Smooth muscle cell (in vitro differentiated cells): Measurements from ENCODE around the gene FRK. TPM values are rescaled to one million over a fixed set of nuclear protein-coding genes. Genes with fewer than 3 reads are reported as not detected.

Experiments
- DNase-seq: peaks from one replicate; lab custom pipeline; 2025; ENCODE audit not compliant: unreplicated experiment; lab: John Stamatoyannopoulos, UW
- H2AFZ ChIP-seq: fragments of 200-600 bp; sonication (generic); 2 replicates; pipeline ENCODE4 v1.6.0; 2016; ENCODE audit warnings: antibody characterized with exemption, low read depth, mild to moderate bottlenecking
- H3F3A ChIP-seq: fragments of 200-600 bp; sonication (generic); 2 replicates; pipeline ENCODE4 v1.6.0; 2017; ENCODE audit warnings: antibody characterized with exemption, low read depth
- H3K27ac ChIP-seq: fragments of 200-600 bp; sonication (generic); 2 replicates; pipeline ENCODE4 v1.5.1; 2016; ENCODE audit warnings: low read depth, mild to moderate bottlenecking
- H3K27me3 ChIP-seq: fragments of 200-600 bp; sonication (generic); 2 replicates; pipeline ENCODE4 v1.6.1; 2016; ENCODE audit warnings: low read depth, mild to moderate bottlenecking
- H3K36me3 ChIP-seq: fragments of 200-600 bp; sonication (generic); 2 replicates; pipeline ENCODE4 v1.5.1; 2016; ENCODE audit warnings: low read depth
- H3K4me1 ChIP-seq: fragments of 200-600 bp; sonication (generic); 2 replicates; pipeline ENCODE4 v1.5.1; 2016; ENCODE audit warnings: low read depth
- H3K4me2 ChIP-seq: fragments of 200-600 bp; sonication (generic); 2 replicates; pipeline ENCODE4 v1.6.0; 2016; ENCODE audit warnings: mild to moderate bottlenecking
- H3K4me3 ChIP-seq: fragments of 200-600 bp; sonication (generic); 2 replicates; pipeline ENCODE4 v1.5.1; 2016; ENCODE audit warnings: mild to moderate bottlenecking
- H3K79me2 ChIP-seq: fragments of 200-600 bp; sonication (generic); 2 replicates; pipeline ENCODE4 v1.6.0; 2016; ENCODE audit warnings: low read depth, mild to moderate bottlenecking
- H3K9ac ChIP-seq: fragments of 200-600 bp; sonication (generic); 2 replicates; pipeline ENCODE4 v1.6.0; 2016; ENCODE audit warnings: low read depth
- H3K9me3 ChIP-seq: fragments of 200-600 bp; sonication (generic); replicated peaks from 2 replicates; pipeline ENCODE4 v1.5.1; 2016; ENCODE audit warnings: low read depth
- H4K20me1 ChIP-seq: fragments of 200-600 bp; sonication (generic); 2 replicates; pipeline ENCODE4 v1.6.0; 2016; ENCODE audit warnings: low read depth
- WGBS: methylation state at CpG from one replicate; pipeline ENCODE4 v1.1.7; 2016; ENCODE audit warnings: low lambda C conversion rate; 5-methylcytosine and 5-hydroxymethylcytosine counted together
- polyA plus RNA-seq: library from polyadenylated mRNA; unstranded; fragments of >200 nt; fragmentation: Nextera tagmentation; extraction: Ambion mirVana; gene quantifications from 2 replicates; pipeline ENCODE4 v1.2.1, GENCODE V29; 2016
- total RNA-seq: library from RNA; depleted of rRNA; stranded (reverse); fragments of >200 nt; gene quantifications from 2 replicates; pipeline ENCODE4 v1.2.3, GENCODE V29; 2014
- TF ChIP-seq, protein P1 (sequence below): fragments of 200-600 bp; sonication (generic); IDR thresholded peaks from 2 replicates; pipeline ENCODE4 v1.5.1; 2017; ENCODE audit warnings: borderline replicate concordance, mild to moderate bottlenecking, antibody characterized with exemption; ENCODE audit not compliant: insufficient read depth, poor library complexity, severe bottlenecking

Gene FRK
- total and polyA plus RNA-seq, 2 experiments from 2014 or later = 0.11 to 1.4 TPM

DNA sequence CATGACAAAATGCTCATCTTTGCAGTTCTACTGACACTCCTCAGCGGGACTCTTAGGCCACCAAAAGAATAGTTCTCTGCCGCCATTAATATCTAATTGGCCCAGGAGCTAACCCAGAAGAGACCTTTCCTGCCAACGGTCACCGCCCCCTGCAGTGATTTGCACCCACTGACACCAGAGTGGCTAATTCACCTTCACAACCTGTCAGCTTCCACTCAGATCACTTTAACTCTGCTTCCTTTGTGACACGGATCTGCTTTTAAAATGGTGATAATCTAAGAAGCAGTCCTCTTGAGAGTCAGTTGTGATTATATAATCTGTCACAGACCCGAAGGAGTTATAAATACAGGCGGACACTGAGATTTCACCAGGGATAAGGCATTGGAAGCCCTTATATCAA, 172.8 kb downstream of the FRK start:
- Histone ChIP-seq H3K9me3 (no peaks in the 10 kb centered on the region), H2AFZ (no peak overlapping the region), H4K20me1 (no peaks in the 10 kb centered on the region), H3F3A (peaks cover 6% of the 10 kb centered on the region), H3K4me2 (no peak overlapping the region), H3K27ac (no peak overlapping the region), H3K79me2 (no peaks in the 10 kb centered on the region), H3K27me3 (no peaks in the 10 kb centered on the region), H3K4me3 (no peak overlapping the region), H3K36me3 (no peaks in the 10 kb centered on the region), H3K4me1 (peaks cover 6% of the 10 kb centered on the region), H3K9ac (no peak overlapping the region)
- no peak for DNase-seq
- WGBS = 93% methylated on average over 7 of the region's 7 CpGs
- TF ChIP-seq, protein P1, sequence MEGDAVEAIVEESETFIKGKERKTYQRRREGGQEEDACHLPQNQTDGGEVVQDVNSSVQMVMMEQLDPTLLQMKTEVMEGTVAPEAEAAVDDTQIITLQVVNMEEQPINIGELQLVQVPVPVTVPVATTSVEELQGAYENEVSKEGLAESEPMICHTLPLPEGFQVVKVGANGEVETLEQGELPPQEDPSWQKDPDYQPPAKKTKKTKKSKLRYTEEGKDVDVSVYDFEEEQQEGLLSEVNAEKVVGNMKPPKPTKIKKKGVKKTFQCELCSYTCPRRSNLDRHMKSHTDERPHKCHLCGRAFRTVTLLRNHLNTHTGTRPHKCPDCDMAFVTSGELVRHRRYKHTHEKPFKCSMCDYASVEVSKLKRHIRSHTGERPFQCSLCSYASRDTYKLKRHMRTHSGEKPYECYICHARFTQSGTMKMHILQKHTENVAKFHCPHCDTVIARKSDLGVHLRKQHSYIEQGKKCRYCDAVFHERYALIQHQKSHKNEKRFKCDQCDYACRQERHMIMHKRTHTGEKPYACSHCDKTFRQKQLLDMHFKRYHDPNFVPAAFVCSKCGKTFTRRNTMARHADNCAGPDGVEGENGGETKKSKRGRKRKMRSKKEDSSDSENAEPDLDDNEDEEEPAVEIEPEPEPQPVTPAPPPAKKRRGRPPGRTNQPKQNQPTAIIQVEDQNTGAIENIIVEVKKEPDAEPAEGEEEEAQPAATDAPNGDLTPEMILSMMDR = no peak

- Histone ChIP-seq H3K27me3 (no peaks in the 10 kb centered on the region), H3K9ac (no peak overlapping the region), H4K20me1 (no peaks in the 10 kb centered on the region), H3K36me3 (no peaks in the 10 kb centered on the region), H2AFZ (no peak overlapping the region), H3K4me2 (no peak overlapping the region), H3K9me3 (no peaks in the 10 kb centered on the region), H3K79me2 (no peaks in the 10 kb centered on the region), H3F3A (peaks cover 6% of the 10 kb centered on the region), H3K4me1 (peaks cover 5% of the 10 kb centered on the region), H3K27ac (no peak overlapping the region), H3K4me3 (no peak overlapping the region)
- WGBS = 93% methylated on average over 4 of the region's 4 CpGs
- DNase-seq = no peak
- TF ChIP-seq, protein P1 = no peak
These were observed 174.9 kb downstream of the FRK start for GRCh38 chr6:115885636-115886366.

GRCh38 chr6:115882771-115883170, 177.9 kb downstream of the FRK start:
- Histone ChIP-seq H3F3A (no peaks in the 10 kb centered on the region), H3K27ac (peak overlapping the region; percentile 87), H3K9ac (peak overlapping the region; percentile 37), H4K20me1 (no peaks in the 10 kb centered on the region), H2AFZ (no peak overlapping the region), H3K4me3 (no peak overlapping the region), H3K27me3 (no peaks in the 10 kb centered on the region), H3K4me2 (no peak overlapping the region), H3K79me2 (no peaks in the 10 kb centered on the region), H3K9me3 (no peaks in the 10 kb centered on the region), H3K36me3 (no peaks in the 10 kb centered on the region), H3K4me1 (no peaks in the 10 kb centered on the region)
- TF ChIP-seq, protein P1 = no peak
- no peak for DNase-seq
- WGBS = 85% methylated on average over 2 of the region's 2 CpGs

DNA sequence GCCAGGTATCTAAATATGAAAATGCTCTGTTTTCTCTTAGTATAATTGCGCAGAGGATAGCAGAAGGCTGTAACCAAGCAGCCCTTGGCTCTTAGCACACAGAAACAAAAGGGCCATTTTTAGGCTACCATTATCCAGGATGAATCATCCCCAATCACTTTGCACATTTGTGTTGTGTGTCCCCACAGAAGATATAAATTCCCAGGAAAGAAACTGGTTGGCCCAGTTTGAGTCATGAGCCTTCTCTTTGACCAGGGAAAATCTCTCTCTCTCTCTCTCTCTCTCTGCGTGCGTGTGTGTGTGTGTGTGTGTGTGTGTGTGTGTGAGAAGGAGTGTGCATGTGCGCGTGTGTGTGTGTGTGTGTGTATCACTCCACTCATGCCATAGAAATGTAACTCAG, 178.5 kb downstream of the FRK start:
- Histone ChIP-seq H3K79me2 (no peaks in the 10 kb centered on the region), H3K4me2 (no peak overlapping the region), H2AFZ (no peak overlapping the region), H4K20me1 (no peaks in the 10 kb centered on the region), H3F3A (no peaks in the 10 kb centered on the region), H3K9me3 (no peaks in the 10 kb centered on the region), H3K27me3 (no peaks in the 10 kb centered on the region), H3K4me3 (no peak overlapping the region), H3K36me3 (no peaks in the 10 kb centered on the region), H3K9ac (peak overlapping the region; percentile 37), H3K27ac (peak overlapping the region; percentile 87), H3K4me1 (no peaks in the 10 kb centered on the region)
- 61% methylated on average over 5 of the region's 5 CpGs for whole genome bisulfite sequencing
- TF ChIP-seq, protein P1 = no peak
- no peak for DNase-seq
